ENCODE data around the gene EXOC6B.

The EXOC6B gene

DNA sequence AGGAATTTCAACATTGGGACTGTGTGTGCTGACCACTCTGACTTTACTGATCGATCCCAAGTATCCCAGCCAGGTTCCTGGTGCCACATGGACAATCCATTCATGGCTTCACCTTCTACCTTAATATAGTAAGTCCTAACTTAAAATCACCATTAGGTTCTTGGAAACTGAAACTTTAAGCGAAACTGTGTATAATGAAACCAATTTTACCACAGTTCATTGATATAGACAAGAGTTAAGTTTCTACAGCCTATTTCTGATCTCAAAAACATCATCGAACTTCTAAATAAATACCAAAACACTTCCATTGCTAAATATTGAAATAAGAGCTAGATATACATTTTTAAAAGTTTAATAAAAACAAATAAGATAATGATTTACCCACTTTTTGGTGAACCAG lies 4.4 kb upstream of the EXOC6B start:
- TF ChIP-seq, protein P1, sequence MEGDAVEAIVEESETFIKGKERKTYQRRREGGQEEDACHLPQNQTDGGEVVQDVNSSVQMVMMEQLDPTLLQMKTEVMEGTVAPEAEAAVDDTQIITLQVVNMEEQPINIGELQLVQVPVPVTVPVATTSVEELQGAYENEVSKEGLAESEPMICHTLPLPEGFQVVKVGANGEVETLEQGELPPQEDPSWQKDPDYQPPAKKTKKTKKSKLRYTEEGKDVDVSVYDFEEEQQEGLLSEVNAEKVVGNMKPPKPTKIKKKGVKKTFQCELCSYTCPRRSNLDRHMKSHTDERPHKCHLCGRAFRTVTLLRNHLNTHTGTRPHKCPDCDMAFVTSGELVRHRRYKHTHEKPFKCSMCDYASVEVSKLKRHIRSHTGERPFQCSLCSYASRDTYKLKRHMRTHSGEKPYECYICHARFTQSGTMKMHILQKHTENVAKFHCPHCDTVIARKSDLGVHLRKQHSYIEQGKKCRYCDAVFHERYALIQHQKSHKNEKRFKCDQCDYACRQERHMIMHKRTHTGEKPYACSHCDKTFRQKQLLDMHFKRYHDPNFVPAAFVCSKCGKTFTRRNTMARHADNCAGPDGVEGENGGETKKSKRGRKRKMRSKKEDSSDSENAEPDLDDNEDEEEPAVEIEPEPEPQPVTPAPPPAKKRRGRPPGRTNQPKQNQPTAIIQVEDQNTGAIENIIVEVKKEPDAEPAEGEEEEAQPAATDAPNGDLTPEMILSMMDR (IDR thresholded peaks at IDR 0.05): no peak
- no peak for TF ChIP-seq ZFX (IDR thresholded peaks at IDR 0.05; ENCODE audit: borderline replicate concordance)

DNA sequence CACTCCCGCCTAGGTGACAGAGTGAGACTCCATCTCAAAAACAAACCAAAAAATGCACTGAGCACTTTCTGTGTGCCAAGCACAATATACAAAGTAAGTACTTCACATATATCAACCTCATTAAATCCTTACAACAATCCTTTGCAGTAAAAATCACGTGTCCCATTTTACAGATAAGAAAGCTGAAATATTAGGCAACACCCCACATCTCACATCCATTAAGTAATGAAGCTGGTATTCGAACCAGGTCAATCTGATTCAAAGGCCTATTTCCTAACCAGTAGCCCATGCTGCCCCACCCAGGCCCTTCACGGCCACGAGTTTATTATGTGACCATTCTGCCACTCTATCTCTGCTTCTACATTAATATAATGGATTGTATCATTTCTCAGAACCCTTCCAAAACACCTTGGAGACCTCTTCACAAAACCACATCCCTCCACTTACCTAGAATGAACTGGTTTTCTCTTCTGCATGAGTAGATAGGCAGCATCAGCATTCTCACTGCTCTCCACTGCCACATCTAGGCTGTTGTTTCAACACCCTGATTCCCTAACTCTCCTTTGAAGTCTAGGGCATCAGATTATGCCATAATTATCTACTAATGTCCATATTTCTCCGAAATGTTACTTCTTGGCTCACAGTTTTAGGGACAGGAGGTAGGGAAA lies 3.1 kb upstream of the EXOC6B start:
- TF ChIP-seq ZFX (IDR thresholded peaks at IDR 0.05; ENCODE audit: borderline replicate concordance): no peak
- H3K27ac ChIP-seq: no peak overlapping the region

More for the DNA sequence above, 4.4 kb upstream of the EXOC6B start:
- no peak overlapping the region for H3K27ac ChIP-seq

- H3K27ac ChIP-seq: no peak overlapping the region
These were observed 2.3 kb upstream of the EXOC6B start for GRCh38 chr2:72827966-72828646.

DNA sequence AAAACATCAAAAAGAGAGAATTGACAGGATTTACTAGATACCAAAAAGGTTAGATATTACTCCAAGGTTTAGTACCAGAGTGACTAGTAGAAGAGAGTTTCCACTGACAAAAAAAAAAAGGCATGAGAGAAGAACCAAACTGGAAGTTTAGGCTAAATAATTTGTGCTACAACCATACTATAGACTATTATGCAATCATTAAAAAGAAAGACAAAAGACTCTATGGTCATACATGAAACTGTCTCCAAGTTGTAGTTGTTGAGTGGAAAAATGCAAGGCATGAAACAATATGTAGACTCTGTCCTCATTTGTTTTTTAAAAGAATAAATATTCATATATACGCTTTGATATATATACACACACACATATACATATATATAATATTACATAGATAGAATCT lies 1.7 kb upstream of the EXOC6B start:
- no peak overlapping the region for H3K27ac ChIP-seq
- TF ChIP-seq, protein P1 (IDR thresholded peaks at IDR 0.05): no peak
- TF ChIP-seq ZFX (IDR thresholded peaks at IDR 0.05; ENCODE audit: borderline replicate concordance): no peak

More at GRCh38 chr2:72827966-72828646, 2.3 kb upstream of the EXOC6B start:
- TF ChIP-seq ZFX (IDR thresholded peaks at IDR 0.05; ENCODE audit: borderline replicate concordance): no peak
- TF ChIP-seq, protein P1 (IDR thresholded peaks at IDR 0.05): no peak

DNA sequence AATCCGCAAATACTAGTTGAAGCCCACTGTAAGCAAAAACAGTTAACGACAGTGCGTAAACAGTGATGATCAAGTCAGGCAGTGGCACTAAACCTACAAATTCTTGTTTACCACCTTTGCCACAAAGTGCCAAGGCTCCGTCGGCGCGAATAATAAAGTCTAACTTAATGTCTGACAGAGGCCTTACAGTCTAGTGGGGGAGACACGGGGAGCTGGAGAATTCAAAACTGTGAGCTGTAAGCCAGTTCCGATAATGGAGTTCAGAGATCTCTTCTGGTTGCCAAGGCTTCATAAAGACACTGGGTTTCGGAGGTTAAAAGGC lies 284 bp upstream of the EXOC6B start:
- no peak for TF ChIP-seq ZFX (IDR thresholded peaks at IDR 0.05; ENCODE audit: borderline replicate concordance)
- TF ChIP-seq, protein P1 (IDR thresholded peaks at IDR 0.05): no peak
- no peak overlapping the region for H3K27ac ChIP-seq

GRCh38 chr2:72824224-72824842 lies 1.5 kb downstream of the EXOC6B start:
- TF ChIP-seq ZFX (IDR thresholded peaks at IDR 0.05; ENCODE audit: borderline replicate concordance): no peak
- TF ChIP-seq, protein P1 (IDR thresholded peaks at IDR 0.05): no peak
- H3K27ac ChIP-seq: no peak overlapping the region

DNA sequence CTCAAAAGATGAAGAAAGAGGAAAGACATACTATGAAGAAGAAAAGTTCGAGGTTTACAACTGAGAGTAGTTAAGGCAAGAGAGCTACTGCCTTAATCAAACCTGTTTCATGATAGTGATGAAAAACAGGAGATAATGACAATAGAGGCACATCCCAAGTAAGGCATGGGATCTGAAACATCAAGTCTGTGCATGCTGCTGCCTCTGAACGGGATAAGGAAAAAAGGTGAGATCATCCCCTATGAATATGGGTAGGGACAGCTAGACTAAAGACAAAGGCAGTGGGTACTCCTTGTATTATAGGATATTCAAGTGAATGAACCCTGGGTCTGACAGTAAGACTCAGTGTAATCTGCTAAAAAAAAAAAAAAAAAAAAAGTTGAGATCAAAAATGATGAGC lies 3.0 kb downstream of the EXOC6B start:
- TF ChIP-seq, protein P1 (IDR thresholded peaks at IDR 0.05): no peak
- TF ChIP-seq ZFX (IDR thresholded peaks at IDR 0.05; ENCODE audit: borderline replicate concordance): no peak

More for the DNA sequence above, 3.0 kb downstream of the EXOC6B start:
- H3K27ac ChIP-seq: no peak overlapping the region
